Neural progenitor cell (in vitro differentiated cells): ENCODE measurements around the gene PIP4K2A. TPM values are rescaled to one million over a fixed set of nuclear protein-coding genes. Genes with fewer than 3 reads are reported as not detected.

ENCODE experiments used
- DNase-seq: peaks from one replicate; pipeline ENCODE4 v3.0.0-alpha.2; 2016; ENCODE audit warnings: low spot score
- H2AFZ ChIP-seq: fragments of 200-600 bp; sonication (generic); replicated peaks from 2 replicates; pipeline ENCODE4 v1.6.1; 2016; ENCODE audit warnings: antibody characterized with exemption
- H3F3A ChIP-seq: fragments of 200-600 bp; sonication (generic); 2 replicates; pipeline ENCODE4 v1.6.1; 2016; ENCODE audit warnings: antibody characterized with exemption, low read depth
- H3K27ac ChIP-seq: fragments of 200-600 bp; sonication (generic); 2 replicates; pipeline ENCODE4 v1.5.1; 2016; ENCODE audit warnings: mild to moderate bottlenecking
- H3K27me3 ChIP-seq: fragments of 200-600 bp; sonication (generic); 2 replicates; pipeline ENCODE4 v1.6.1; 2016; ENCODE audit warnings: mild to moderate bottlenecking, moderate library complexity
- H3K36me3 ChIP-seq: fragments of 200-600 bp; sonication (generic); 2 replicates; pipeline ENCODE4 v1.5.1; 2016
- H3K4me1 ChIP-seq: fragments of 200-600 bp; sonication (generic); 2 replicates; pipeline ENCODE4 v1.6.1; 2016; ENCODE audit warnings: mixed run types
- H3K4me2 ChIP-seq: fragments of 200-600 bp; sonication (generic); 2 replicates; pipeline ENCODE4 v1.6.1; 2016
- H3K4me3 ChIP-seq: fragments of 200-600 bp; sonication (generic); 2 replicates; pipeline ENCODE4 v1.5.1; 2016
- H3K79me2 ChIP-seq: fragments of 200-600 bp; sonication (generic); 2 replicates; pipeline ENCODE4 v1.6.1; 2016; ENCODE audit warnings: low read depth
- H3K9ac ChIP-seq: fragments of 200-600 bp; sonication (generic); 2 replicates; pipeline ENCODE4 v1.6.1; 2016
- H3K9me3 ChIP-seq: fragments of 200-600 bp; sonication (generic); 2 replicates; pipeline ENCODE4 v1.5.1; 2016; ENCODE audit warnings: low read depth
- H4K20me1 ChIP-seq: fragments of 200-600 bp; sonication (generic); 2 replicates; pipeline ENCODE4 v1.6.1; 2016; ENCODE audit warnings: low read depth
- H3K27ac Mint-ChIP-seq: 3 replicates; pipeline ENCODE4 v1.8.0; 2021; ENCODE audit warnings: mixed read lengths
- H3K27me3 Mint-ChIP-seq: 2 replicates; pipeline ENCODE4 v1.8.0; 2022; ENCODE audit warnings: low read depth, mild to moderate bottlenecking, inconsistent platforms, moderate library complexity, mixed read lengths; ENCODE audit not compliant: insufficient read depth
- H3K36me3 Mint-ChIP-seq: 3 replicates; pipeline ENCODE4 v1.8.0; 2021; ENCODE audit warnings: mixed read lengths
- H3K4me1 Mint-ChIP-seq: 3 replicates; pipeline ENCODE4 v1.8.0; 2021; ENCODE audit warnings: mixed read lengths
- H3K4me3 Mint-ChIP-seq: 3 replicates; pipeline ENCODE4 v1.8.0; 2021; ENCODE audit warnings: mild to moderate bottlenecking, moderate library complexity, mixed read lengths
- H3K9me3 Mint-ChIP-seq: 3 replicates; pipeline ENCODE4 v1.8.0; 2020; ENCODE audit warnings: mixed read lengths
- CTCF ChIP-seq: fragments of 200-600 bp; sonication (generic); IDR thresholded peaks from 2 replicates; pipeline ENCODE4 v1.5.1; 2017; ENCODE audit warnings: antibody characterized with exemption, mild to moderate bottlenecking
- EZH2 ChIP-seq: fragments of 200-600 bp; sonication (generic); IDR thresholded peaks from 2 replicates; pipeline ENCODE4 v1.6.1; 2017; ENCODE audit warnings: antibody characterized with exemption, mild to moderate bottlenecking, moderate library complexity
- EZH2phosphoT487 ChIP-seq: fragments of 200-600 bp; sonication (generic); IDR thresholded peaks from 2 replicates; pipeline ENCODE4 v1.6.1; 2017; ENCODE audit warnings: antibody characterized with exemption
- total RNA-seq: library from RNA; depleted of rRNA; stranded (reverse); fragments of >200 nt; gene quantifications from 2 replicates; pipeline ENCODE4 v1.2.3, GENCODE V29; 2015; ENCODE audit warnings: low replicate concordance

PIP4K2A gene
- total RNA-seq, 1 donor from 2014 or later: 37.6 TPM

- Mint-ChIP-seq H3K27ac (peak overlapping the region; percentile 2), H3K27me3 (peaks cover 17% of the 10 kb centered on the region), H3K9me3 (no peaks in the 10 kb centered on the region), H3K36me3 (peaks cover 3% of the 10 kb centered on the region), H3K4me1 (peaks cover 16% of the 10 kb centered on the region), H3K4me3 (peak overlapping the region; percentile 89)
- no peaks in the 10 kb centered on the region for H3K9me3 ChIP-seq
- no peak overlapping the region for H2AFZ ChIP-seq
- peaks cover 36% of the 10 kb centered on the region for H4K20me1 ChIP-seq
- no peaks in the 10 kb centered on the region for H3K36me3 ChIP-seq
- H3K4me3 ChIP-seq: no peak overlapping the region
- no peak for DNase-seq
- H3K4me2 ChIP-seq: no peak overlapping the region
- H3F3A ChIP-seq: peaks cover 8% of the 10 kb centered on the region
- H3K27me3 ChIP-seq: peaks cover 34% of the 10 kb centered on the region
- TF ChIP-seq EZH2phosphoT487 (peak; percentile 3), EZH2 (no peak), CTCF (no peak)
- H3K4me1 ChIP-seq: peaks cover 9% of the 10 kb centered on the region
- no peak overlapping the region for H3K9ac ChIP-seq
- H3K79me2 ChIP-seq: peaks cover 36% of the 10 kb centered on the region
- H3K27ac ChIP-seq: no peak overlapping the region
Measured at GRCh38 chr10:22715290-22715625, 880 bp upstream of the PIP4K2A start.

GRCh38 chr10:22713853-22714478 is 412 bp downstream of the PIP4K2A start:
- H3K27ac ChIP-seq: no peak overlapping the region
- TF ChIP-seq CTCF: no peak
- no peak for TF ChIP-seq EZH2
- no peak for TF ChIP-seq EZH2phosphoT487

GRCh38 chr10:22712956-22713852 is 1.2 kb downstream of the PIP4K2A start:
- Mint-ChIP-seq H3K27ac (no peak overlapping the region), H3K4me3 (peak overlapping the region; percentile 90), H3K36me3 (peaks cover 5% of the 10 kb centered on the region), H3K27me3 (peaks cover 17% of the 10 kb centered on the region), H3K4me1 (peaks cover 16% of the 10 kb centered on the region), H3K9me3 (no peaks in the 10 kb centered on the region)
- H2AFZ ChIP-seq: no peak overlapping the region
- no peaks in the 10 kb centered on the region for H3K9me3 ChIP-seq
- no peaks in the 10 kb centered on the region for H3K36me3 ChIP-seq
- H3K79me2 ChIP-seq: peaks cover 57% of the 10 kb centered on the region
- TF ChIP-seq EZH2 (peak; percentile 69), EZH2phosphoT487 (no peak), CTCF (no peak)
- H4K20me1 ChIP-seq: peaks cover 48% of the 10 kb centered on the region
- H3K27ac ChIP-seq: no peak overlapping the region
- peaks cover 34% of the 10 kb centered on the region for H3K27me3 ChIP-seq
- H3K4me2 ChIP-seq: peak overlapping the region; percentile 92
- peak overlapping the region; percentile 71 for H3K4me3 ChIP-seq
- H3F3A ChIP-seq: peaks cover 8% of the 10 kb centered on the region
- peaks cover 9% of the 10 kb centered on the region for H3K4me1 ChIP-seq
- H3K9ac ChIP-seq: no peak overlapping the region
- peak; percentile 56 for DNase-seq

More at GRCh38 chr10:22713853-22714478, 412 bp downstream of the PIP4K2A start:
- H3K27ac Mint-ChIP-seq: no peak overlapping the region
- peaks cover 16% of the 10 kb centered on the region for H3K4me1 Mint-ChIP-seq
- DNase-seq: peak; percentile 65
- Histone ChIP-seq H4K20me1 (peaks cover 40% of the 10 kb centered on the region), H3K4me2 (peak overlapping the region; percentile 92), H3K4me1 (peaks cover 9% of the 10 kb centered on the region), H3K36me3 (no peaks in the 10 kb centered on the region), H3K9ac (no peak overlapping the region), H3K79me2 (peaks cover 49% of the 10 kb centered on the region), H3K9me3 (no peaks in the 10 kb centered on the region), H3K27me3 (peaks cover 34% of the 10 kb centered on the region), H3F3A (peaks cover 8% of the 10 kb centered on the region), H3K4me3 (peak overlapping the region; percentile 71), H2AFZ (peak overlapping the region; percentile 84)
- peaks cover 3% of the 10 kb centered on the region for H3K36me3 Mint-ChIP-seq
- peak overlapping the region; percentile 90 for H3K4me3 Mint-ChIP-seq
- no peaks in the 10 kb centered on the region for H3K9me3 Mint-ChIP-seq
- peaks cover 17% of the 10 kb centered on the region for H3K27me3 Mint-ChIP-seq
